Aorta (tissue), 5 donors: Measurements from ENCODE around the gene PIP5K1B. TPM values are rescaled to one million over a fixed set of nuclear protein-coding genes. Genes with fewer than 3 reads are reported as not detected.

Source experiments
- ATAC-seq: fragments of 200-7000 bp; cut with Tn5 transposase; one replicate; pipeline ENCODE4 v1.9.1; 2022; ENCODE audit warnings: moderate library complexity; ENCODE audit not compliant: low FRiP score
- DNase-seq, 2 donors: peaks; one replicate each; pipeline ENCODE4 v3.0.0-alpha.2; 2020
- H3K27ac ChIP-seq, 2 donors: one replicate each; pipeline ENCODE4 v1.5.1; 2013; ENCODE audit warnings: low read length in 2 of 2, mild to moderate bottlenecking in 2 of 2, moderate library complexity in 2 of 2, control low read depth in 1 of 2, inconsistent platforms in 1 of 2, low read depth in 1 of 2
- H3K27me3 ChIP-seq, 2 donors: one replicate each; pipeline ENCODE4 v1.6.1; 2013; ENCODE audit warnings: control low read depth in 1 of 2, low read length in 1 of 2, mild to moderate bottlenecking in 1 of 2, moderate library complexity in 1 of 2; ENCODE audit not compliant: insufficient read depth in 2 of 2, control insufficient read depth in 1 of 2
- H3K36me3 ChIP-seq, 2 donors: one replicate each; pipeline ENCODE4 v1.6.1; 2013; ENCODE audit warnings: control low read depth in 1 of 2, low read length in 1 of 2, mild to moderate bottlenecking in 1 of 2; ENCODE audit not compliant: insufficient read depth in 2 of 2, control insufficient read depth in 1 of 2
- H3K4me1 ChIP-seq, 2 donors: one replicate each; pipeline ENCODE4 v1.6.1; 2013; ENCODE audit warnings: low read length in 2 of 2, control low read depth in 1 of 2, mild to moderate bottlenecking in 1 of 2, moderate library complexity in 1 of 2; ENCODE audit not compliant: insufficient read depth in 2 of 2, control insufficient read depth in 1 of 2
- H3K4me3 ChIP-seq, 2 donors: one replicate each; pipeline ENCODE4 v1.5.1; 2013; ENCODE audit warnings: low read length in 2 of 2, control low read depth in 1 of 2, mild to moderate bottlenecking in 1 of 2
- H3K9me3 ChIP-seq: one replicate; pipeline ENCODE4 v1.6.1; 2013; ENCODE audit warnings: mild to moderate bottlenecking, low read length; ENCODE audit not compliant: control insufficient read depth
- WGBS, 2 donors: extraction: QIAGEN DNeasy Blood & Tissue Kit; methylation state at CpG; one replicate each; pipeline ENCODE4 v1.1.7; 2013; 5-methylcytosine and 5-hydroxymethylcytosine counted together
- intact Hi-C, 2 donors: fragments of 100-400 bp; cut with DNase I; formaldehyde crosslinking; loops; one replicate each; pipeline versions ENCODE4 v1.14.2 to v1.15.0; 2022
- polyA plus RNA-seq, 2 donors: library from polyadenylated mRNA; stranded (reverse); fragments of 200-250 nt; gene quantifications; one replicate each; pipeline ENCODE4 v1.2.3, GENCODE V29; 2013
- total RNA-seq, 2 donors: library from RNA; stranded (reverse); fragmentation: NEBNext Ultra II Directional; extraction: Animal tissue kit (Norgen Biotek cat#: 25700); gene quantifications; one replicate each; pipeline ENCODE4 v1.2.1, GENCODE V29; 2021
- donor health status: healthy with polysubstance abuse.
- donor health status: Bipolar disorder and iron deficiency.
- donor health status: DM: no; HTN: no; CAD: no.
- donor health status: DM: no; HTN: no; CAD: no.
- donor health status: DM: yes; HTN: yes; CAD: no.

The PIP5K1B gene
- total and polyA plus RNA-seq, 4 donors, result 0.82 to 14.5 (median 8.5) TPM

DNA sequence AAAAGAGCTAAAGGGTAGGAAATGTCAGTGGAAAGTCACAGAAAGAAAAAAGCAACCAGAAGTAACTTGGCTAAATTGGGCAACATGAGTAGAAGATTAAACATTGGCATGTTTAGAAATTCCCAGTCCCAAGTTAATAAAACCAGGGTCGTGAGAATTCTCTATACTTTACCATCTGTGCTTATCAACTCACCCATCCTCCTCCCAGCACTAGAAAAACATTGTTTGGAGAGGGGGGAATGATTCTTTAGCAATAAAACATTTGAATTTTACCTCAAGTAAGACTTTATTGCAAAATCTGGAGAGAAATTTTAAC is 229.2 kb downstream of the PIP5K1B start:
- 13 to 23% methylated on average over 1 of the region's 1 CpG for WGBS, 2 donors
- Histone ChIP-seq H3K9me3 (no peaks in the 10 kb centered on the region), H3K4me1 (no peaks in the 10 kb centered on the region), H3K36me3 (no peaks in the 10 kb centered on the region), H3K27ac (no peak overlapping the region), H3K27me3 (no peaks in the 10 kb centered on the region), H3K4me3 (no peak overlapping the region)
- ATAC-seq (no peak), DNase-seq (no peak)
- intact Hi-C loops, result no loop called here

DNA sequence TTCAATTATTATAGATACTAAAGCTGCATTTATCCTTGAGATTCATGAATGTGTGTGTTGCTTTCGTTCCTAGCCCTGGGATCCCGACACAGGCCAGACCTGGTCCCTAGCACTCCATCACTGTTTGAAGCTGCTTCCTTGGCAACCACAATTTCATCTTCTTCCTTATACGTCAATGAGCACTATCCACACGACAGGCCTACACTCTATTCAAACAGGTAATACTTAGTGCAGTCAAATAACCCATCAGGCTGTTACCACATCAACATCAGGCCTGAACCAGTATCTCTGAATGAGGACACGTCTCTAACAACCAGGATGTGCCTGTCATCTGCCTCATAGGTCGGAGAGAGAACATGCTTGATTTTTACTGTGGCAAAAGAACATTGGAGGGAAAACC is 235.5 kb downstream of the PIP5K1B start:
- Histone ChIP-seq H3K27ac (no peak overlapping the region), H3K27me3 (no peaks in the 10 kb centered on the region), H3K4me1 (no peaks in the 10 kb centered on the region), H3K9me3 (no peaks in the 10 kb centered on the region), H3K36me3 (no peaks in the 10 kb centered on the region), H3K4me3 (no peak overlapping the region)
- WGBS, 2 donors, result 90 to 92% methylated on average over 6 of the region's 6 CpGs
- intact Hi-C loops, result no loop called here
- DNase-seq (no peak), ATAC-seq (no peak)

DNA sequence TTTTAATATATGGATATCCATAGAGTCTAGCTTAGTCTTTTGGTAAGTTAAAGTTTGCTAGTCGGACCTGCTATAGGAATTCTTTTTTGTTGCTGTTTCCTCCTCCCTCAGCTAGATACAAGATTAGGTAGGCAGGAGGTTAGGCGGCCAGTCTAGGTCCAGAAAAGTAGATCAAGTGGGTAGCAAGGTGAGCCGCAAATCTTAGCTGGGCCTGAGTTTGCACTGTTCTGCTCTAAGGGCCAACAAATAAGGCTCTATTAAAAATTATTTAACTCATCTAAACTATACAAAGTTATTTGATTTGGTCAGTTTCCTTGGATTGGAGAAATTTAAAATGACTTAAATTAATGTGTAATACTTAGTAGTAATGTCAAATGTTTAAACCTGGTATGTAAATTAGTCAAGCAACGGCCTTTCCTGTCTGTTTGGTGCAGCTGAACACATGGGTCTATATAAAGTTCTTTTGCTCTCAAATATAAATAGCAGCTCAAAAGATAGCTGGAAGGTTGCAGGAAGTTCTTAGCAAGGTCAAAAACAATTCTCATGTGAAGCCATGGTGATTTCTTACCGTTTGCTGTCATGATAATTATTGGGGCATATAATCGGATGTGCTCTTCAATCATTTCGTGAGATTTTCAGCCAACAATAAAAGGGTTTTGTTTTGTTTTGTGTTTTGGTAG is 236.9 kb downstream of the PIP5K1B start:
- no peak overlapping the region for H3K4me3 ChIP-seq
- peaks cover 0 to 1% of the 10 kb centered on the region in 2 donors for H3K27me3 ChIP-seq
- H3K27ac ChIP-seq, result no peak overlapping the region
- DNase-seq (no peak), ATAC-seq (no peak)
- intact Hi-C loops, result no loop called here
- H3K36me3 ChIP-seq, result no peaks in the 10 kb centered on the region
- 86 to 87% methylated on average over 7 of the region's 7 CpGs for WGBS, 2 donors
- H3K9me3 ChIP-seq, result no peaks in the 10 kb centered on the region
- no peaks in the 10 kb centered on the region for H3K4me1 ChIP-seq

DNA sequence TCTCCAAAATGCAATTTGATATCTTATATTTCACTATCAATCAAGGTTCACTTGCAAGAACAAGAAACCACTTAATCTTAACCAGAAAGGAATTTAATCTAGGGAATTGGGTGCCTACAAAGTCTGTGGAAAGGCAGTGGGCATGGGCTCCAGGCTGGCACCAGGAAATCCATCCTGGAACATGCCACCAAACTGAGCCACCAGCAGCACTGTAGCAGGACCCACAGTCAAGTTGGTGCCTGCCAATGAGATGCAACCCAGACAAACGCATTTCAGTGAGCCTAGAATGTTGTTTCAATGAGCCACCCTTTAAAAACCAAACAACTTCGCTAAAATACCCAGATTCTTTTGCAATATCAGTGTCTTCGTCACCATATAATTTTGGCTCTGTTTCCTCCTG is 237.8 kb downstream of the PIP5K1B start:
- Histone ChIP-seq H3K36me3 (no peaks in the 10 kb centered on the region), H3K27me3 (peaks cover 0 to 1% of the 10 kb centered on the region in 2 donors), H3K4me3 (no peak overlapping the region), H3K9me3 (no peaks in the 10 kb centered on the region), H3K4me1 (no peaks in the 10 kb centered on the region), H3K27ac (no peak overlapping the region)
- intact Hi-C loops, result no loop called here
- no peak for DNase-seq
- 57 to 59% methylated on average over 3 of the region's 3 CpGs for WGBS, 2 donors
- no peak for ATAC-seq

DNA sequence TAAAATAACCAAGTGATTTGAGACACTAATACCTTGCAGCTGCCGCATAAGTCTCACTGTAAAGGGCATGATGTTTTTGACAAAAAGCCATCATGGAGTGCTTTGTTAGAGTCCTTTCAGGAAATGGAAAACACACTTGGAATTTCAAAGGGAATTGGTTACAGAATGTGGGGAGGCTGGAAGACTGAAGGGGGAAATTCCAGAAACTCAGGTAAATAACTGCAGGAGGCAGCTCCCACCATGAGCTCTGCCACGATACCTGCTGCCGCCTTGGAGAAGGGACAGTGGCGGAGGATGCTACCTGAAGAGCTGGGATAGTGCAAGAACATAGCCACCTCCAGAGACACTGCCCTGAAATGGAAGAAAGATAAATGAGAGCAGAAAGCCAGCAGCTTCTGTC is 242.0 kb downstream of the PIP5K1B start:
- H3K27me3 ChIP-seq, result peaks cover 0 to 1% of the 10 kb centered on the region in 2 donors
- intact Hi-C loops, result loop anchor here in 1 of 2 donors (5.0 kb wide), 1 partner anchor 245 kb away; no protein-coding TSS in a partner anchor
- H3K9me3 ChIP-seq, result no peaks in the 10 kb centered on the region
- no peaks in the 10 kb centered on the region for H3K36me3 ChIP-seq
- H3K4me1 ChIP-seq, result no peaks in the 10 kb centered on the region
- DNase-seq (no peak), ATAC-seq (no peak)
- H3K4me3 ChIP-seq, result no peak overlapping the region
- 95 to 97% methylated on average over 4 of the region's 4 CpGs for WGBS, 2 donors
- H3K27ac ChIP-seq, result no peak overlapping the region

DNA sequence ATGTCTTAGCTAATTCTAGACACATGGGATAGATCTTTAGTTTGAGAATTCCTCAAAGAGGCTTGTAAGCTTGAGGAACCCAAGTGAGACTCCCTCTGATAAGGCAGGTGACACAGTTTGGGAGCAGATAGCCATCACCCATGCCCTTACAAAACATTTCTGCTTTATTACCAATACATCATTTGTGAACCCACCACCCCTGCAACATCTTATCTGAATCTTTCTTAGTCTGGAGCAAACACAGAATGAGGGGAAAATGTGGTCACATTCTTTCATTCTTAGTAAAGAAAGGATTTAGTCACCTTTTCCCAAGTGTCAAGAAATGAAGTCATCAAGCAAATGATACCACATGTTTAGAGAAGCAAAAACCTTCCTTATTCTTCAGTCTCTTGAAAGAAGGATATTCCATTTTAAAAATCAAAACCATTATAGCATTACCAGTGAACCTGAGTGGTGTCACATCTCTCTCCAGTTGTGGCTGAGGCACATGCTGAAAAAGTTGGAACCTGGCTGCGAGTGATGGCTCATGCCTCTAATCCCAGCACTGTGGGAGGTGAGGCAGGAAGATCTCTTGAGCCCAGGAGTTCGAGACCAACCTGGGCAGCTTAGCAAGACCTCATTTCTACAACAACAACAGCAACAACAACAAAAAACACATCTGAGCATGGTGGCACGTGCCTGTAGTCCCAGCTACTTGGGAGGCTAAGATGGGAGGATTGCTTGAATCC is 243.0 kb downstream of the PIP5K1B start:
- no peaks in the 10 kb centered on the region for H3K9me3 ChIP-seq
- H3K4me3 ChIP-seq, result no peak overlapping the region
- H3K4me1 ChIP-seq, result no peaks in the 10 kb centered on the region
- no peak for ATAC-seq
- H3K36me3 ChIP-seq, result no peaks in the 10 kb centered on the region
- intact Hi-C loops, result loop anchor here in 1 of 2 donors (5.0 kb wide), 1 partner anchor 246 kb away; no protein-coding TSS in a partner anchor
- no peak for DNase-seq
- no peak overlapping the region for H3K27ac ChIP-seq
- H3K27me3 ChIP-seq, result peaks cover 0 to 1% of the 10 kb centered on the region in 2 donors
- 92% methylated on average over 3 of the region's 3 CpGs for WGBS, 2 donors

DNA sequence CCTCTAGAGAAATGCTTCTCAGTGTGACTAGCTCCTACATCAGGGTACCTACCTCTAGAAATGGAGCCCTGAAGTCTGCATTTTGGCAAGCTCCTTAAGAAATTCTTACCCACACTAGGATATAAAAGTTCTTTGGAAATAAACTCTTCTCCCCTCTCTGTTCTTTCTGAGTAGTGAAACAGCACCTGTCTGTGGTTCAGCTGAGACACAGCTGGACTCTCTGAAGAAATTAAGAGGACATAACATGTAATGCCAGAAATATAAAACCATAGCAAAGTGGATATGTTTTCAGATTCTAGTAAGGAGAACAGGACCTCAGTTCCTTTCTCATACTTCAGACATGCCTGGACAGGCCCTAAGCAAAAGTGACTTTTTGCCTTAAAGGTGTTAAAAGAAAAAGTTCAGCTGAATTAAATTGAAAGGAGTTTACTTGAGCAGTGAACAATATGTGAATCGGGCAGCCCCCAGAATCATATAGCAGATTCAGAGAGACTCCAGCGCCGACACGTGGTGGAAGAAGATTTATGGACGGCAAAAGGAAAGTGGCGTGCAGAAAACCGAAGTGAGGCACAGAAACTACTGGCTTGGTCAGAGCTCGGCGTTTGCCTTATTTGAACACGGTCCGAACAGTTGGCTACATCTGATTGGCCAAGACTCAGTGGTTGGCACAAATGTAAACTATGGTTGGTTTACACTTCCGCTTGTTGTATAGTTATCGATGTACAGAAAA is 244.4 kb downstream of the PIP5K1B start:
- Histone ChIP-seq H3K27me3 (peaks cover 0 to 1% of the 10 kb centered on the region in 2 donors), H3K9me3 (no peaks in the 10 kb centered on the region), H3K4me1 (no peaks in the 10 kb centered on the region), H3K27ac (no peak overlapping the region), H3K4me3 (no peak overlapping the region), H3K36me3 (no peaks in the 10 kb centered on the region)
- DNase-seq (peak; percentile 57 to 78), ATAC-seq (peak; percentile 63)
- intact Hi-C loops, result loop anchor here in 1 of 2 donors (5.0 kb wide), 1 partner anchor 247 kb away; no protein-coding TSS in a partner anchor
- WGBS, 2 donors, result 49 to 60% methylated on average over 13 of the region's 13 CpGs

DNA sequence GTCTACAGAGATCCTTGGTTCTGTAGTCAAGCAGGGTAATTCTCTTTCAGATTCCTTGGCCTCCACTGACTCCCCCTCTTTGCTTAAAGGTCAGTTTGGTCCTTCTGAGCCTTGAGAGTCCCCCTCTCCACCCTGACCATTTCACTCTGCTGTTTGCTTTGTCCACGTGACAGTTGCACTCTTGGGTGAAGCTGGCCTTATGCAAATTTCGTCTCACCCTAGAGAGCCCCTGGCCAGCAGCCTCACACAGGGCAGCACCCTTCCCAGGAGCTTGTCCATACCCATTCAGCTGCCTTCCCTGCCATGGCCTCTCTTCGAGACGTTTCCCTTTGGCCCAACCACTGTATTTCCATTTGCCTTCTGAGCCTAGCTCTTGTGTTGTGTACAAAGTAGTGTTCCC is 245.1 kb downstream of the PIP5K1B start:
- Histone ChIP-seq H3K9me3 (no peaks in the 10 kb centered on the region), H3K4me3 (no peak overlapping the region), H3K27me3 (peaks cover 0 to 1% of the 10 kb centered on the region in 2 donors), H3K4me1 (no peaks in the 10 kb centered on the region), H3K36me3 (no peaks in the 10 kb centered on the region), H3K27ac (no peak overlapping the region)
- DNase-seq (no peak), ATAC-seq (no peak)
- WGBS, 2 donors, result 77 to 84% methylated on average over 4 of the region's 4 CpGs
- intact Hi-C loops, result loop anchor here (5.0 to 10.0 kb wide), 2 partner anchors 245 to 368 kb away; partner anchors contain the start of gene PIP5K1B (in 1 of the 2)
